ENCODE data around the gene OTOG. TPM values are rescaled to one million over a fixed set of nuclear protein-coding genes. Genes with fewer than 3 reads are reported as not detected.

The OTOG gene
- total RNA-seq, 1 donor from 2014 or later, result 42.1 TPM

- TF ChIP-seq EZH2 (IDR thresholded peaks at IDR 0.05) (no peak), CTCF (IDR thresholded peaks at IDR 0.05) (no peak), EZH2phosphoT487 (IDR thresholded peaks at IDR 0.05) (no peak)
- Histone ChIP-seq H3K9me3 (ENCODE audit: low read depth) (no peaks in the 10 kb centered on the region), H3F3A (ENCODE audit: low read depth) (no peaks in the 10 kb centered on the region), H3K79me2 (ENCODE audit: low read depth) (no peaks in the 10 kb centered on the region), H3K4me1 (peaks cover 10% of the 10 kb centered on the region), H3K27ac (no peak overlapping the region), H3K9ac (no peak overlapping the region), H3K36me3 (no peaks in the 10 kb centered on the region), H3K4me3 (no peak overlapping the region), H2AFZ (replicated peaks) (no peak overlapping the region), H3K27me3 (peaks cover 5% of the 10 kb centered on the region), H3K4me2 (no peak overlapping the region), H4K20me1 (ENCODE audit: low read depth) (peaks cover 4% of the 10 kb centered on the region)
- no peaks in the 10 kb centered on the region for H3K36me3 Mint-ChIP-seq
- H3K9me3 Mint-ChIP-seq, result no peaks in the 10 kb centered on the region
- no peak overlapping the region for H3K4me3 Mint-ChIP-seq
- peaks cover 5% of the 10 kb centered on the region for H3K4me1 Mint-ChIP-seq
- DNase-seq (ENCODE audit: low spot score), result no peak
- H3K27ac Mint-ChIP-seq, result no peak overlapping the region
- peaks cover 6% of the 10 kb centered on the region for H3K27me3 Mint-ChIP-seq (ENCODE audit: insufficient read depth, low read depth)
Measured at GRCh38 chr11:17605651-17606122, 58.6 kb downstream of the OTOG start.

GRCh38 chr11:17606233-17607082 lies 59.4 kb downstream of the OTOG start:
- H3K4me3 Mint-ChIP-seq, result no peak overlapping the region
- H3K27me3 Mint-ChIP-seq (ENCODE audit: insufficient read depth, low read depth), result peaks cover 3% of the 10 kb centered on the region
- no peak overlapping the region for H3K4me3 ChIP-seq
- no peaks in the 10 kb centered on the region for H3K9me3 ChIP-seq (ENCODE audit: low read depth)
- H3K36me3 ChIP-seq, result no peaks in the 10 kb centered on the region
- H3K4me2 ChIP-seq, result no peak overlapping the region
- no peaks in the 10 kb centered on the region for H3K9me3 Mint-ChIP-seq
- H3K27ac Mint-ChIP-seq, result no peak overlapping the region
- H3K79me2 ChIP-seq (ENCODE audit: low read depth), result no peaks in the 10 kb centered on the region
- peaks cover 2% of the 10 kb centered on the region for H3K4me1 ChIP-seq
- no peak overlapping the region for H3K9ac ChIP-seq
- H4K20me1 ChIP-seq (ENCODE audit: low read depth), result no peaks in the 10 kb centered on the region
- H2AFZ ChIP-seq (replicated peaks), result no peak overlapping the region
- H3K36me3 Mint-ChIP-seq, result no peaks in the 10 kb centered on the region
- H3K4me1 Mint-ChIP-seq, result no peaks in the 10 kb centered on the region
- no peak overlapping the region for H3K27ac ChIP-seq
- no peaks in the 10 kb centered on the region for H3K27me3 ChIP-seq
- no peak for DNase-seq (ENCODE audit: low spot score)
- no peaks in the 10 kb centered on the region for H3F3A ChIP-seq (ENCODE audit: low read depth)
- no peak for TF ChIP-seq EZH2 (IDR thresholded peaks at IDR 0.05)
- TF ChIP-seq CTCF (IDR thresholded peaks at IDR 0.05), result no peak
- TF ChIP-seq EZH2phosphoT487 (IDR thresholded peaks at IDR 0.05), result no peak

GRCh38 chr11:17607083-17607429 lies 60.0 kb downstream of the OTOG start:
- no peaks in the 10 kb centered on the region for H3K36me3 ChIP-seq
- H3K4me2 ChIP-seq, result no peak overlapping the region
- H3K4me1 ChIP-seq, result no peaks in the 10 kb centered on the region
- H3K27me3 ChIP-seq, result no peaks in the 10 kb centered on the region
- H3F3A ChIP-seq (ENCODE audit: low read depth), result no peaks in the 10 kb centered on the region
- H3K4me3 ChIP-seq, result no peak overlapping the region
- H2AFZ ChIP-seq (replicated peaks), result no peak overlapping the region
- H3K9me3 ChIP-seq (ENCODE audit: low read depth), result no peaks in the 10 kb centered on the region
- no peaks in the 10 kb centered on the region for H4K20me1 ChIP-seq (ENCODE audit: low read depth)
- Mint-ChIP-seq H3K27ac (no peak overlapping the region), H3K9me3 (no peaks in the 10 kb centered on the region), H3K27me3 (ENCODE audit: insufficient read depth, low read depth) (peaks cover 2% of the 10 kb centered on the region), H3K4me1 (no peaks in the 10 kb centered on the region), H3K4me3 (no peak overlapping the region), H3K36me3 (no peaks in the 10 kb centered on the region)
- no peak overlapping the region for H3K9ac ChIP-seq
- TF ChIP-seq EZH2phosphoT487 (IDR thresholded peaks at IDR 0.05) (no peak), EZH2 (IDR thresholded peaks at IDR 0.05) (no peak), CTCF (IDR thresholded peaks at IDR 0.05) (no peak)
- no peak overlapping the region for H3K27ac ChIP-seq
- no peak for DNase-seq (ENCODE audit: low spot score)
- no peaks in the 10 kb centered on the region for H3K79me2 ChIP-seq (ENCODE audit: low read depth)

Data from neural progenitor cell (in vitro differentiated cells).